ENCODE data around the gene TBPL1.

GRCh38 chr6:134014588-134015137 lies 61.6 kb downstream of the TBPL1 start:
- no peak for TF ChIP-seq CTCF (optimal IDR thresholded peaks at IDR 0.05 in 1 of 3, IDR thresholded peaks at IDR 0.05 in 1 of 3, conservative IDR thresholded peaks at IDR 0.05 in 1 of 3; ENCODE audit: extremely low read depth in 1 of 3, insufficient read depth in 2 of 3, low read length in 3 of 3)
- no peak for TF ChIP-seq EZH2 (IDR thresholded peaks at IDR 0.05; ENCODE audit: low read length)
